Colonic mucosa (tissue), 4 donors: ENCODE data around the gene TBX15. TPM values are rescaled to one million over a fixed set of nuclear protein-coding genes. Genes with fewer than 3 reads are reported as not detected.

Experiments
- DNase-seq: peaks from one replicate; pipeline ENCODE4 v3.0.0-alpha.2; 2020
- H3K27ac ChIP-seq: fragments of 200-600 bp; one replicate; pipeline ENCODE4 v1.8.0; 2021
- H3K27me3 ChIP-seq: fragments of 200-600 bp; one replicate; pipeline ENCODE4 v1.8.0; 2021
- H3K36me3 ChIP-seq: fragments of 200-600 bp; one replicate; pipeline ENCODE4 v1.8.0; 2021
- H3K4me1 ChIP-seq: fragments of 200-600 bp; one replicate; pipeline ENCODE4 v1.8.0; 2021; ENCODE audit warnings: mild to moderate bottlenecking
- H3K4me3 ChIP-seq: fragments of 200-600 bp; one replicate; pipeline ENCODE4 v1.8.0; 2021
- H3K9ac ChIP-seq, 2 donors: one replicate each; pipeline ENCODE4 v1.7.0; 2013; ENCODE audit warnings: control low read depth in 2 of 2, low read depth in 2 of 2, low read length in 2 of 2
- H3K9me3 ChIP-seq: fragments of 200-600 bp; one replicate; pipeline ENCODE4 v1.8.0; 2021
- intact Hi-C: fragments of 100-400 bp; cut with DNase I; formaldehyde crosslinking; loops from one replicate; pipeline ENCODE4 v1.14.1; 2022
- total RNA-seq, 2 donors: library from RNA; stranded (reverse); fragmentation: NEBNext Ultra II Directional in 1 of 2; extraction: Animal tissue kit (Norgen Biotek cat#: 25700) in 1 of 2; gene quantifications; one replicate each; pipeline ENCODE4 v1.2.1, GENCODE V29; 2021
- TF ChIP-seq, protein P1 (sequence below): fragments of 200-600 bp; IDR thresholded peaks from one replicate; pipeline ENCODE4 v1.8.0; 2022; ENCODE audit warnings: antibody characterized with exemption, mild to moderate bottlenecking
- donor health status: healthy.
- donor health status: DM: no; HTN: no; CAD: no.
- donor health status: DM: no; HTN: no; CAD: no.

TBX15 gene
- total RNA-seq, 2 donors from 2014 or later: 0.11 TPM; not detected in 1

DNA sequence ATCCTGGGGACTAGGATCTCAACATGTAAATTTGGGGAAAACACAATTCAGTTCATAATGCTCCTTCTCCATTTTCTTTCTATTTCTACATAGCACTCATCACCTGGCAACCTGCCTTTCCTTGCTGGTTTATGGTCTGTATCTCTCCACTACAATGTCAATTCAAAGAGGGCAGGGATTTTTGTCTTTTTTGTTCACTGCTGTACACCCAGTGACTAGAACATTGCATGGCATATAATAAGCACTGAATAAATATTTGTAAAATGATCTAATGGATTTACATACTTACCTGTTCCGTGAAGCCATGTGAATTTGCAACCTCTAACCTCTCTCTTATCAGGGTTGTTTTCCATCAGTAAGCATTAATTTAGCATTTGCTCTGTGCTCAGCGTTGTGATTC is 27.4 kb upstream of the TBX15 start:
- H3K9me3 ChIP-seq: no peaks in the 10 kb centered on the region
- DNase-seq: no peak
- H3K27me3 ChIP-seq: no peaks in the 10 kb centered on the region
- no peak overlapping the region for H3K27ac ChIP-seq
- TF ChIP-seq, protein P1, sequence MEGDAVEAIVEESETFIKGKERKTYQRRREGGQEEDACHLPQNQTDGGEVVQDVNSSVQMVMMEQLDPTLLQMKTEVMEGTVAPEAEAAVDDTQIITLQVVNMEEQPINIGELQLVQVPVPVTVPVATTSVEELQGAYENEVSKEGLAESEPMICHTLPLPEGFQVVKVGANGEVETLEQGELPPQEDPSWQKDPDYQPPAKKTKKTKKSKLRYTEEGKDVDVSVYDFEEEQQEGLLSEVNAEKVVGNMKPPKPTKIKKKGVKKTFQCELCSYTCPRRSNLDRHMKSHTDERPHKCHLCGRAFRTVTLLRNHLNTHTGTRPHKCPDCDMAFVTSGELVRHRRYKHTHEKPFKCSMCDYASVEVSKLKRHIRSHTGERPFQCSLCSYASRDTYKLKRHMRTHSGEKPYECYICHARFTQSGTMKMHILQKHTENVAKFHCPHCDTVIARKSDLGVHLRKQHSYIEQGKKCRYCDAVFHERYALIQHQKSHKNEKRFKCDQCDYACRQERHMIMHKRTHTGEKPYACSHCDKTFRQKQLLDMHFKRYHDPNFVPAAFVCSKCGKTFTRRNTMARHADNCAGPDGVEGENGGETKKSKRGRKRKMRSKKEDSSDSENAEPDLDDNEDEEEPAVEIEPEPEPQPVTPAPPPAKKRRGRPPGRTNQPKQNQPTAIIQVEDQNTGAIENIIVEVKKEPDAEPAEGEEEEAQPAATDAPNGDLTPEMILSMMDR: no peak
- H3K36me3 ChIP-seq: no peaks in the 10 kb centered on the region
- H3K4me3 ChIP-seq: no peak overlapping the region
- intact Hi-C loops: no loop called here
- no peak overlapping the region for H3K9ac ChIP-seq
- no peaks in the 10 kb centered on the region for H3K4me1 ChIP-seq

DNA sequence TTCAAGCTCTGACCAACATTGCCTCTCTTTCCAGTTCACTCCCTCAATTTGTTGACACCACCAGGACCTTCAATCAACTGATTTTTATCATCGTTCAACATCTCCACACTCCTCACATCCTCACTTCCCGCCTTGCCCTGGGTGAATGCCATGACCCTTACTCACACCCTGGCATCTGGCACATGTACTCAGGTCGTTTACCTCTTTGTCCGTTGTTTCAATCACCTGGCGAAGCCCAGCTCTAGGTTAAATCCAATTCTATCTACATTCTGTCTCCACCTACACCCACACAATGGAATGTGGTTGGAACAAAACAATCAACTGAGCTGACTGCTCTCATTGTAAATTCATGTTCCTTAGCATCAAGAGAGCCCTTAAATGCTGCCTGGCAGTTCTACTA is 24.2 kb upstream of the TBX15 start:
- Histone ChIP-seq H3K9me3 (no peaks in the 10 kb centered on the region), H3K27me3 (peaks cover 14% of the 10 kb centered on the region), H3K4me3 (no peak overlapping the region), H3K27ac (no peak overlapping the region), H3K4me1 (no peaks in the 10 kb centered on the region), H3K9ac (no peak overlapping the region), H3K36me3 (no peaks in the 10 kb centered on the region)
- DNase-seq: no peak
- TF ChIP-seq, protein P1: no peak
- intact Hi-C loops: no loop called here

DNA sequence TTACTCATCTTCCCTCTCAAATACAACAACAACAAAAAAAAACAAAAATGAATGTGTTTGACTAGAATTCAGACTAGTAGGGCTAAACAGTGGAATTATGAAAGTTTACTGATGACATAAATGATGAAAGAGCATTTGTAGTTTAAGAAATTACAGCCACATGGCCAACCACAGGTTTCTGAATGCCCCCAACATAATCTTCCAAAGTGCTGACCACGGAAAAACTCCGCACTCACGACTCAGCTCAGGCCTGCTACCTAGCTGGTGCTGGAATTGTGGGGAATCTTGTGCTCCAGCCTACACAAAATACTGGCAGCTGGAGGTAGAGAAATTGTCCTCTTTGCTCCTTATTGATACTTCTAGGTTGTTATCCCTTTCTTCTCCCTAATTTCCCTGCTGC is 23.6 kb upstream of the TBX15 start:
- Histone ChIP-seq H3K27ac (no peak overlapping the region), H3K9me3 (no peaks in the 10 kb centered on the region), H3K9ac (no peak overlapping the region), H3K27me3 (peaks cover 20% of the 10 kb centered on the region), H3K4me1 (no peaks in the 10 kb centered on the region), H3K36me3 (no peaks in the 10 kb centered on the region), H3K4me3 (no peak overlapping the region)
- intact Hi-C loops: no loop called here
- DNase-seq: no peak
- TF ChIP-seq, protein P1: no peak

DNA sequence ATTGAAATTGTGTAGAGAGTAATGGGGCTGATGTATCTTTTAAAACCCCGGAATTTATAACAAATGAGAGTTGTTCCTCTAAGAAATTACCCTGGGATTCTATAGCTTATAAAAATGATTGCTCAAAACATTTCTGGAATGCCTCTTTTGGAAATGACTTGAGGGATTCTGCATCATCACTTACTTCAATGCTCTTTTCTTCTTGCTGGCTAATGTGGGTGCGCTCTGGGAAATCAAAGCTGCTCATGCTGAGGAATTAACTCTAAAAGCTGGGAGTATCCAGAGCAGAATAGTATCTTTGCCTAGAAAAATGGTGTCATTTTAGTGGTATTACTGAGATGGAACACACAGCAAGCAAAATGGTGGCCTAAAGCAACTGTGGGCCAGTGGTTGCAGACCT is 23.0 kb upstream of the TBX15 start:
- H3K9me3 ChIP-seq: no peaks in the 10 kb centered on the region
- H3K9ac ChIP-seq: no peak overlapping the region
- peaks cover 26% of the 10 kb centered on the region for H3K27me3 ChIP-seq
- H3K4me1 ChIP-seq: no peaks in the 10 kb centered on the region
- no peaks in the 10 kb centered on the region for H3K36me3 ChIP-seq
- no peak overlapping the region for H3K27ac ChIP-seq
- intact Hi-C loops: no loop called here
- TF ChIP-seq, protein P1: no peak
- no peak overlapping the region for H3K4me3 ChIP-seq
- no peak for DNase-seq

DNA sequence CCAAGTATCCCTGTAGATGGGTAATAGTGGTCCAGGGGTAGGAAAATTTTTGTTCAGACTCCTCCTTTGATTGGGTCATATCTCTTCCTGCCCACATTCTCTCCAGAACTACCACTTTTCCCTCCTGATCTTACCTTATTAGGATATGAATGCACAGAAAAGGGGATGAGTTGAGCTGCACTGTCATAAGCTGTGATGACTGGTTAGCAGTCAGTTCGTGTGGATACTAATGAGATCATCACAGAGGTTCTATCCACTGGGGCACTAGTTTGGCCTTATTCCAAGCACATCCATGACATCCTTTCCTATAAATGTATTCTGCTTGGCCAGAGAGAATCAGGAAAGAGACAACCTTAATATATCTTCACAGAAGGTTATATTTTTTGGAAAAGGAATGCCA is 22.1 kb upstream of the TBX15 start:
- intact Hi-C loops: no loop called here
- no peak for DNase-seq
- H3K4me1 ChIP-seq: no peaks in the 10 kb centered on the region
- H3K36me3 ChIP-seq: no peaks in the 10 kb centered on the region
- H3K9ac ChIP-seq: no peak overlapping the region
- H3K4me3 ChIP-seq: no peak overlapping the region
- H3K27me3 ChIP-seq: peaks cover 35% of the 10 kb centered on the region
- H3K9me3 ChIP-seq: no peaks in the 10 kb centered on the region
- TF ChIP-seq, protein P1: no peak
- H3K27ac ChIP-seq: no peak overlapping the region

DNA sequence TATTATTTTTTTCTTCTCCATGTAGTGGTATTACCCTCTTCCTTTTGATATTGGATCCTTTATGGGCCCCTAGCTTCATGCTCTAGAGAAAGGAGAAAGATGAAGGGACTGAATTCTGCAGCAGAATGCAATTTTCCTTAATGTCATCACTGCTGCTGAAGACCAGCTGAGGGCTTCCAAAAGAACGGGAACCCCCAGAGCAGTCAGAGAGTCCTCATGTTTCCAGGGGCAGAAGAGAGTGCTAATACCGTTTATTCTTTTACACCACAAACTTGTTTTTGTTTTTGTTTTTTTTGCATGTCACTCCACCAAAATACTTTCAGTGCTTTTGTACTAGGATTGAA is 21.1 kb upstream of the TBX15 start:
- intact Hi-C loops: loop anchor here (5.0 kb wide), 1 partner anchor 857 kb away; no protein-coding TSS in a partner anchor
- DNase-seq: no peak
- Histone ChIP-seq H3K36me3 (no peaks in the 10 kb centered on the region), H3K9ac (no peak overlapping the region), H3K27ac (no peak overlapping the region), H3K27me3 (peaks cover 37% of the 10 kb centered on the region), H3K4me3 (no peak overlapping the region), H3K4me1 (no peaks in the 10 kb centered on the region), H3K9me3 (no peaks in the 10 kb centered on the region)
- TF ChIP-seq, protein P1: no peak
